Body of pancreas (tissue), 4 donors: ENCODE measurements around the gene ZBTB24. TPM values are rescaled to one million over a fixed set of nuclear protein-coding genes. Genes with fewer than 3 reads are reported as not detected.

Experiments
- ATAC-seq: fragments of 150-250 bp; one replicate; pipeline ENCODE4 v1.9.1; 2016
- DNase-seq, 4 donors: peaks; one replicate each; pipeline ENCODE4 v3.0.0-alpha.2; 2019
- H3K27ac ChIP-seq, 4 donors: fragments of 200-600 bp; sonication (generic); 1 replicate in 3 of 4; 2 replicates in 1 of 4; pipeline versions ENCODE4 v1.5.1 to v1.6.1; 2016 to 2019; ENCODE audit warnings: mild to moderate bottlenecking in 1 of 4, mixed read lengths in 1 of 4, moderate library complexity in 1 of 4
- H3K27me3 ChIP-seq, 2 donors: fragments of 200-600 bp; sonication (generic); one replicate each; pipeline ENCODE4 v1.6.0; 2016; ENCODE audit warnings: mild to moderate bottlenecking in 1 of 2
- H3K36me3 ChIP-seq, 2 donors: fragments of 200-600 bp; sonication (generic); replicated peaks in 1 of 2; 2 replicates each; pipeline ENCODE4 v1.5.1; 2016; ENCODE audit warnings: low read depth in 2 of 2; ENCODE audit not compliant: insufficient read depth in 1 of 2
- H3K4me1 ChIP-seq: fragments of 200-600 bp; sonication (generic); one replicate; pipeline ENCODE4 v1.6.0; 2016
- H3K4me3 ChIP-seq, 2 donors: fragments of 200-600 bp; sonication (generic); 1 replicate in 1 of 2; 2 replicates in 1 of 2; pipeline ENCODE4 v1.5.1; 2016 to 2019
- H3K9me3 ChIP-seq, 3 donors: fragments of 200-600 bp; sonication (generic); 1 replicate in 2 of 3; 2 replicates in 1 of 3; pipeline ENCODE4 v1.5.1; 2016
- CTCF ChIP-seq, 7 experiments: fragments of 450-650 bp in 4 of 7; fragments of 200-600 bp in 3 of 7; sonication (generic) in 3 of 7; IDR thresholded peaks; one replicate each; pipeline ENCODE4 v1.5.1; 2016 to 2019; ENCODE audit warnings: antibody characterized with exemption in 7 of 7
- POLR2A ChIP-seq, 3 donors: fragments of 450-650 bp; IDR thresholded peaks; one replicate each; pipeline ENCODE4 v1.6.1; 2016; ENCODE audit warnings: antibody characterized with exemption in 3 of 3, mild to moderate bottlenecking in 2 of 3
- WGBS, 2 donors: methylation state at CpG; one replicate each; pipeline ENCODE4 v1.1.5; 2017; 5-methylcytosine and 5-hydroxymethylcytosine counted together
- intact Hi-C: fragments of 100-400 bp; cut with DNase I; formaldehyde crosslinking; loops from one replicate; pipeline ENCODE4 v1.15.1; 2023
- total RNA-seq, 2 donors: library from RNA; depleted of rRNA; stranded (reverse); fragments of >200 nt; gene quantifications; one replicate each; pipeline ENCODE4 v1.1.0, GENCODE V29; 2016

ZBTB24 gene
- total RNA-seq, 2 donors from 2014 or later = 3.3 to 4.4 TPM

- intact Hi-C loops = no loop called here
- Histone ChIP-seq H3K9me3 (no peaks in the 10 kb centered on the region), H3K4me1 (no peaks in the 10 kb centered on the region), H3K27ac (no peak overlapping the region), H3K36me3 (no peaks in the 10 kb centered on the region), H3K27me3 (no peaks in the 10 kb centered on the region), H3K4me3 (no peak overlapping the region)
- DNase-seq (no peak), ATAC-seq (no peak)
- TF ChIP-seq CTCF (IDR thresholded peaks at IDR 0.05) (no peak), POLR2A (IDR thresholded peaks at IDR 0.05) (no peak)
- WGBS, 2 donors = 71 to 93% methylated on average over 1 of the region's 1 CpG
Observed at GRCh38 chr6:109493865-109494264, 10.8 kb upstream of the ZBTB24 start.

GRCh38 chr6:109491207-109491938 lies 8.4 kb upstream of the ZBTB24 start:
- no peak overlapping the region for H3K27ac ChIP-seq
- no peaks in the 10 kb centered on the region for H3K9me3 ChIP-seq
- TF ChIP-seq POLR2A (IDR thresholded peaks at IDR 0.05) (no peak), CTCF (IDR thresholded peaks at IDR 0.05) (no peak)
- no peak overlapping the region for H3K4me3 ChIP-seq
- H3K27me3 ChIP-seq = no peaks in the 10 kb centered on the region
- no peaks in the 10 kb centered on the region for H3K4me1 ChIP-seq
- H3K36me3 ChIP-seq = no peaks in the 10 kb centered on the region
- intact Hi-C loops = no loop called here
- 47 to 59% methylated on average over 5 of the region's 5 CpGs for WGBS, 2 donors
- DNase-seq = no peak
- no peak for ATAC-seq

- ATAC-seq (no peak), DNase-seq (no peak)
- H3K36me3 ChIP-seq = no peaks in the 10 kb centered on the region
- no peak for TF ChIP-seq CTCF (IDR thresholded peaks at IDR 0.05)
- no peak for TF ChIP-seq POLR2A (IDR thresholded peaks at IDR 0.05)
- no peak overlapping the region for H3K4me3 ChIP-seq
- no peaks in the 10 kb centered on the region for H3K9me3 ChIP-seq
- no peaks in the 10 kb centered on the region for H3K4me1 ChIP-seq
- H3K27me3 ChIP-seq = no peaks in the 10 kb centered on the region
- no peak overlapping the region for H3K27ac ChIP-seq
- intact Hi-C loops = no loop called here
- WGBS, 2 donors = 61 to 69% methylated on average over 2 of the region's 2 CpGs
Observed at GRCh38 chr6:109490713-109491112, 7.7 kb upstream of the ZBTB24 start.

GRCh38 chr6:109488001-109488400 lies 5.0 kb upstream of the ZBTB24 start:
- H3K4me3 ChIP-seq = no peak overlapping the region
- no peaks in the 10 kb centered on the region for H3K27me3 ChIP-seq
- intact Hi-C loops = no loop called here
- H3K4me1 ChIP-seq = no peaks in the 10 kb centered on the region
- H3K27ac ChIP-seq = no peak overlapping the region
- H3K36me3 ChIP-seq = no peaks in the 10 kb centered on the region
- no peak for TF ChIP-seq POLR2A (IDR thresholded peaks at IDR 0.05)
- no peak for TF ChIP-seq CTCF (IDR thresholded peaks at IDR 0.05)
- H3K9me3 ChIP-seq = no peaks in the 10 kb centered on the region
- no peak for DNase-seq
- ATAC-seq = no peak

GRCh38 chr6:109486068-109486467 lies 3.0 kb upstream of the ZBTB24 start:
- DNase-seq (no peak), ATAC-seq (no peak)
- TF ChIP-seq CTCF (IDR thresholded peaks at IDR 0.05) (no peak), POLR2A (IDR thresholded peaks at IDR 0.05) (no peak)
- no peaks in the 10 kb centered on the region for H3K27me3 ChIP-seq
- peaks cover 0 to 2% of the 10 kb centered on the region in 2 donors for H3K36me3 ChIP-seq
- no peak overlapping the region for H3K27ac ChIP-seq
- H3K4me1 ChIP-seq = peaks cover 15% of the 10 kb centered on the region
- no peak overlapping the region for H3K4me3 ChIP-seq
- WGBS, 2 donors = 81 to 87% methylated on average over 1 of the region's 1 CpG
- intact Hi-C loops = no loop called here
- H3K9me3 ChIP-seq = no peaks in the 10 kb centered on the region
